Measurements from ENCODE around the gene KRTAP6-2. TPM values are rescaled to one million over a fixed set of nuclear protein-coding genes. Genes with fewer than 3 reads are reported as not detected.

KRTAP6-2 gene
- total RNA-seq, 2 experiments from 2014 or later = not detected

DNA sequence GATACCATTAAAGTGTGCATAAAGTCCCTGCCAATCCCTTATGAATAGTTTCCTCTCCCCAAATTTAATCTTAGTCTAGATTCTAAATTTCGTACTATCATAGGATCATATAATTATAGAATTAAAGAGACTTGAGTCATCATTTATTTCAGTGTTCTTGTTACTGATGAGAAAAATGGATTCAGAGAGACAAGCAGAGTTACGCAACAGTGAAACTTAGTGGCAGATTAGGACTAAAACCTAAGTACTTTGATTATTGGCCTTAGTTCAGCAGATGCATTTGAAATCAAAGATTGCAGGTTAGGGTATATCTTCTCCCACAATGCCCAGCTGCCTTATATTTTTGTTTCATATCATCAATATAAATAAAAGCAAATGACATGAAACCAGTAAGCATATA is 36.7 kb downstream of the KRTAP6-2 start:
- ChIA-PET POLR2A (no interaction called here), CTCF (ENCODE audit: unreplicated experiment) (no interaction called here)
- Histone ChIP-seq H3K4me3 (ENCODE audit: low read depth, low read length, poor library complexity, severe bottlenecking) (no peak overlapping the region), H3K4me2 (ENCODE audit: low read length) (no peak overlapping the region), H3K4me1 (ENCODE audit: insufficient read depth, low read length, poor library complexity, severe bottlenecking) (no peaks in the 10 kb centered on the region), H3K9me3 (ENCODE audit: low read length) (no peaks in the 10 kb centered on the region), H3K27ac (ENCODE audit: low read depth, low read length, poor library complexity, severe bottlenecking) (no peak overlapping the region), H3K36me3 (ENCODE audit: insufficient read depth, low read length) (no peaks in the 10 kb centered on the region), H3K9me2 (ENCODE audit: insufficient read depth, low read length) (no peaks in the 10 kb centered on the region), H2AFZ (ENCODE audit: low read length) (no peak overlapping the region), H3K79me2 (ENCODE audit: insufficient read depth, low read depth, low read length) (no peaks in the 10 kb centered on the region), H4K20me1 (ENCODE audit: insufficient read depth, low read length) (no peaks in the 10 kb centered on the region)
- TF ChIP-seq EZH2phosphoT487 (IDR thresholded peaks at IDR 0.05; ENCODE audit: borderline replicate concordance, low read depth, low read length) = no peak
- TF ChIP-seq, protein P1, sequence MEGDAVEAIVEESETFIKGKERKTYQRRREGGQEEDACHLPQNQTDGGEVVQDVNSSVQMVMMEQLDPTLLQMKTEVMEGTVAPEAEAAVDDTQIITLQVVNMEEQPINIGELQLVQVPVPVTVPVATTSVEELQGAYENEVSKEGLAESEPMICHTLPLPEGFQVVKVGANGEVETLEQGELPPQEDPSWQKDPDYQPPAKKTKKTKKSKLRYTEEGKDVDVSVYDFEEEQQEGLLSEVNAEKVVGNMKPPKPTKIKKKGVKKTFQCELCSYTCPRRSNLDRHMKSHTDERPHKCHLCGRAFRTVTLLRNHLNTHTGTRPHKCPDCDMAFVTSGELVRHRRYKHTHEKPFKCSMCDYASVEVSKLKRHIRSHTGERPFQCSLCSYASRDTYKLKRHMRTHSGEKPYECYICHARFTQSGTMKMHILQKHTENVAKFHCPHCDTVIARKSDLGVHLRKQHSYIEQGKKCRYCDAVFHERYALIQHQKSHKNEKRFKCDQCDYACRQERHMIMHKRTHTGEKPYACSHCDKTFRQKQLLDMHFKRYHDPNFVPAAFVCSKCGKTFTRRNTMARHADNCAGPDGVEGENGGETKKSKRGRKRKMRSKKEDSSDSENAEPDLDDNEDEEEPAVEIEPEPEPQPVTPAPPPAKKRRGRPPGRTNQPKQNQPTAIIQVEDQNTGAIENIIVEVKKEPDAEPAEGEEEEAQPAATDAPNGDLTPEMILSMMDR (conservative IDR thresholded peaks at IDR 0.05; ENCODE audit: low read length) = no peak
- no peak for DNase-seq (ENCODE audit: low spot score)
- intact Hi-C loops (cut with micrococcal nuclease; ENCODE audit: unreplicated experiment) = no loop called here
- no TSS peak for BruUV-seq (replicated peaks)

DNA sequence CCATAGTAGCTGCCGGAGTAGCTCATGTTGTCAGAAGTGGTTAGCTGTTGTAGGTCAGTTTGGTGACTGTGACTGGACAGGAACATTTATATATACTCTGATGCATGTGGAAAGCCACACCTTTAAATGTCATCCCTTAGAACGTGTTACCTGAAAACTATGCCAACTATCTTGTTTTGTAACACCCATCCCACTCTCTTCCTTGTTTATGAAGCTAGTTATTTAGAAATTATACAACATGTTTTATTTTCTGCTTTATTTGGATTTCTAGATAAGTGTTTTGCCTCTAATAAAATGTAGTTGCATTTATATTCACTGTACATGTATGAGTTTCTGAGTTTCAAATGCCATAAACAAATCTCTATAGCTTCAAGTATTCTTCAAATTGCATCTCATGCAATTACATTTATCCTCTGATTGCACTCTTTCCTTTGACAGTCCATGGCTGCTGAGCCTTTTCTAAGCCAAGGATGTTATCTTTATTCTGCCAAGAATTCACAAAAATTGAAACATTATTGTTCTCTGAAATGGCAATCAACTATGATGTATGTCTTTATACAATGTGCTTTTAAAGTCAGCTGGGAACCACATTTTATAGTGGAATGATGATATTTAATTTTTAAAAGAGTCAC is 37.3 kb downstream of the KRTAP6-2 start, which contains the start of gene KRTAP19-7:
TSS of gene KRTAP19-7 (minus strand) at position 51 of the 632 bp plus-strand sequence. CDS start at position 26, 25 bp downstream.
- TF ChIP-seq, protein P1 (conservative IDR thresholded peaks at IDR 0.05; ENCODE audit: low read length) = no peak
- no peak for TF ChIP-seq EZH2phosphoT487 (IDR thresholded peaks at IDR 0.05; ENCODE audit: borderline replicate concordance, low read depth, low read length)
- no peaks in the 10 kb centered on the region for H3K36me3 ChIP-seq (ENCODE audit: insufficient read depth, low read length)
- no peak within 1 kb of the TSS for H3K4me2 ChIP-seq (ENCODE audit: low read length)
- no peak within 1 kb of the TSS for H2AFZ ChIP-seq (ENCODE audit: low read length)
- H3K9me2 ChIP-seq (ENCODE audit: insufficient read depth, low read length) = no peaks in the 10 kb centered on the region
- H3K4me3 ChIP-seq (ENCODE audit: low read depth, low read length, poor library complexity, severe bottlenecking) = no peak within 1 kb of the TSS
- no peaks in the 10 kb centered on the region for H4K20me1 ChIP-seq (ENCODE audit: insufficient read depth, low read length)
- H3K79me2 ChIP-seq (ENCODE audit: insufficient read depth, low read depth, low read length) = no peaks in the 10 kb centered on the region
- H3K4me1 ChIP-seq (ENCODE audit: insufficient read depth, low read length, poor library complexity, severe bottlenecking) = no peaks in the 10 kb centered on the region
- H3K27ac ChIP-seq (ENCODE audit: low read depth, low read length, poor library complexity, severe bottlenecking) = no peak within 1 kb of the TSS
- DNase-seq (ENCODE audit: low spot score) = no peak
- no TSS peak for BruUV-seq (replicated peaks)
- POLR2A ChIA-PET = no interaction called here
- CTCF ChIA-PET (ENCODE audit: unreplicated experiment) = interaction anchor here (1.1 kb wide), 1 partner anchor 115 kb away, joined by 3 read pairs; no protein-coding TSS in a partner anchor
- H3K9me3 ChIP-seq (ENCODE audit: low read length) = no peaks in the 10 kb centered on the region
- intact Hi-C loops (cut with micrococcal nuclease; ENCODE audit: unreplicated experiment) = no loop called here

DNA sequence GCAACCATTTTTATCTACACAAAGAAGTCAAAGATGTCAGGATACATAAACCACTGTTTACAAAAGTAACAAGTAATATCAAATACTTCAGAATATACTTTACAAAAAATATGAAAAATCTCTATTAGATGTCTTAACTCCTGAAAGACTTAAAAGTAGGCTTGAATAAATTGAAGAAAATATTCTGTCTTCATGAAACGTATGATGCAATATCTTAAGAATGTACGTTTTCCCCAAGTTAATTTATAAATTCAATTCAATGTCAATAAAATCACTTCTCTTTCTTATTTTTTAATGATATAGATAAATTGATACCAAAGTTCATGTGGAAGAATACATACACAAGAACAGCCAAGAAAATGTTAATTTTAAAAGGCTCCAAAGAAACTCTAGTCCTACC is 43.6 kb downstream of the KRTAP6-2 start:
- Histone ChIP-seq H3K9me3 (ENCODE audit: low read length) (0 out of 2 replicates have a peak, but pooled peaks cover 4% of the 10 kb centered on the region), H3K36me3 (ENCODE audit: insufficient read depth, low read length) (no peaks in the 10 kb centered on the region), H3K4me3 (ENCODE audit: low read depth, low read length, poor library complexity, severe bottlenecking) (no peak overlapping the region), H3K9me2 (ENCODE audit: insufficient read depth, low read length) (no peaks in the 10 kb centered on the region), H3K79me2 (ENCODE audit: insufficient read depth, low read depth, low read length) (no peaks in the 10 kb centered on the region), H4K20me1 (ENCODE audit: insufficient read depth, low read length) (no peaks in the 10 kb centered on the region), H3K4me2 (ENCODE audit: low read length) (no peak overlapping the region), H3K4me1 (ENCODE audit: insufficient read depth, low read length, poor library complexity, severe bottlenecking) (no peaks in the 10 kb centered on the region), H3K27ac (ENCODE audit: low read depth, low read length, poor library complexity, severe bottlenecking) (no peak overlapping the region), H2AFZ (ENCODE audit: low read length) (no peak overlapping the region)
- ChIA-PET CTCF (ENCODE audit: unreplicated experiment) (no interaction called here), POLR2A (no interaction called here)
- intact Hi-C loops (cut with micrococcal nuclease; ENCODE audit: unreplicated experiment) = no loop called here
- no TSS peak for BruUV-seq (replicated peaks)
- no peak for DNase-seq (ENCODE audit: low spot score)
- no peak for TF ChIP-seq EZH2phosphoT487 (IDR thresholded peaks at IDR 0.05; ENCODE audit: borderline replicate concordance, low read depth, low read length)
- TF ChIP-seq, protein P1 (conservative IDR thresholded peaks at IDR 0.05; ENCODE audit: low read length) = no peak
